IPS DF 4.7 (cell line): Measurements from ENCODE around the gene TOB1.

Experiments
- DNase-seq: peaks from one replicate; pipeline ENCODE4 v3.0.0-alpha.2; 2013; ENCODE audit warnings: low spot score; ENCODE audit errors: extremely low read depth

Gene TOB1

GRCh38 chr17:50832267-50832863, 33.8 kb downstream of the TOB1 start:
- no peak for DNase-seq

- DNase-seq, result no peak
Observed at GRCh38 chr17:50831471-50831928, 34.7 kb downstream of the TOB1 start.

GRCh38 chr17:50830994-50831393, 35.2 kb downstream of the TOB1 start:
- no peak for DNase-seq

DNA sequence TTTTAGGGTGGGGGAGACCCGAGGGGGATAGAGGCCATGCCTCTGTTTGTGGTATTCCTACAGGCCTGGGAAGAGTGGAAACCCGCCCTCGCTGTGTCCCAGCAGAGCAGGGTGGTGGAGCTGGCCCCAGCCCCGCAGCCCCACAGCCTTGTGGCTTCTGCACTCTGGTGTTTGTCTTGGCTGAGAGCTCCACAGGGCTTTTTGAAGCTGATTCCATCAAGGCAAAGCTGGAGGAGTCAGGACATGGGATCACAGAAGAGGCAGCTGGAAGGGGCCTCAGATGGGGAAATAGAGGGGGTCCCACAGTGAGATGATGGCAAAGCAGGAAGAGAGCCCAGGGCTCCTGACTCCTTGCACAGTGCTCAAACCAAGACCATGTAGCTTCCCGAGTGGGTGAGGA, 35.8 kb downstream of the TOB1 start:
- DNase-seq, result no peak

DNA sequence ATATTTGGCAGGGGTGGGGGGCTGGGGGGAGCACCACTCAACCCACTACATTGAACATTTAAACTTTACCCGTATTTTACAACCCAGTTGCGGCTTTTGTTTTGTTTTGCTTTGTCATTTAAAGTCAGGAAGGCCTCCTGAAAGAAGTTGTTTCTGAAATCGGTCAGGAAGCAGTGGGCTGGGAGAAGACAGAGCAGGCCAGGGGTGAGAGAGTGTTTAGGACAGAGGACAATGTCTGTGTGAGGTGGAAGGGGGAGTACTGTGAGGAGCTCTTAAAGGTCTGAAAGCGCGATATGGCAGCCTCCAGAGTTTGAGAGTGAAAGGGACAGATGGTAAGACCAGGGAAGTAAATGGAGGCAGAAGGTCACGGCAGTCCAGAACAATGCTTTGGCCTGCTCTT, 36.8 kb downstream of the TOB1 start:
- DNase-seq, result no peak

- DNase-seq, result no peak
Observed at GRCh38 chr17:50828508-50829170, 37.5 kb downstream of the TOB1 start.

DNA sequence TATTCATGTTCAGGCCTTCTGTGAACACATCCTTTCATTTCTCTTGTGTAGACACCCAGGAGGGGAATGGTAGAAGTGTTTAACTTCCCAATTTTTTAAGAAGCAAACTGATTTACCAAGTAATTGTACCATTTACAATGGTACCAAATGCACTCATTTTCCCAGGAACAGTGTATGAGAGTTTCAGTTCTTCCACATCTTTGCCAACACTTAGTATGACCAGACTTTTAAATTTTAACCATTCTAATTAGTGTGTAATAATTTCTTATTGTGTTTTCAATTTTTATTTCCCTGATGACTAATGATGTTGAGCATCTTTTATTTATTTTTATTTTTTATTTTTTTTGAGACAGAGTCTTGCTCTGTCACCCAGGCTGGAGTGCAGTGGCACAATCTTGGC, 41.0 kb downstream of the TOB1 start:
- DNase-seq, result no peak

- DNase-seq, result no peak
Observed at GRCh38 chr17:50824429-50824828, 41.7 kb downstream of the TOB1 start.

- DNase-seq, result no peak
Observed at GRCh38 chr17:50822550-50822949, 43.6 kb downstream of the TOB1 start.

GRCh38 chr17:50820651-50821050, 45.5 kb downstream of the TOB1 start:
- no peak for DNase-seq

DNA sequence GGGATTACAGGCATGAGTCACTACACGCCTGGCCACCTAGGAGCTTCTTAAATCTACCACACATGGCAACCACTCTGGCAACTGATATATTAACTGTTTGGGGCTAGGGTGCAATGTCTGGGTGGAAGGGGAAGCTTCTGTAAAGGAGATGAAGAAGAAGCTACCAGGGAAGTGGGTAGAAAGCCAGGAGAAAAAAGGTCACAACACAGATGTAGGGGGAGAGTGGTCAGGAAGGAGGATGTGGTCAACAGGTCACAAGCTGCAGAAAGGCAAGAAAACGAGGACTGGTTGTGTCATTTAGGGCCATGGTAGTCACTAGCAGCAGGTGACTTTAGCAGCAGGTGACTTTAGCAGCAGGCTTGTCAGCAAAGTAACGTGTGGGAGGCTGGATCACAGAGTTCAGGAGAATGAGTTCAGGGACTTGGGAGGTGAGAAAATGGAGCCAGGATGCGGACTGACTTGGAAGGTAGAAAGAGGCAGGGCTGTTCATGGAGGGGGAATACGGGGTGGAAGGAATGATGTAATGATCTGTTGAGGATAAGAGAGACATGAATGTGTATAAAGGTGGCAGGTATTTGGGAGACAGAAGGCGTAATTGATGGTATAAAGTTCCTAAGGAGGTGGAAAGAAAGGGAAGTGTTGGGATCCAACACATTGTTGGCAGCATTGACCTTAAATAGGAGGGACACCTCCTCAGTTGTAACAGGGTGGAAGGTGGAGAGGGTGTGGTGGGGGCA, 47.1 kb downstream of the TOB1 start:
- no peak for DNase-seq

GRCh38 chr17:50818261-50818660, 47.9 kb downstream of the TOB1 start:
- no peak for DNase-seq

DNA sequence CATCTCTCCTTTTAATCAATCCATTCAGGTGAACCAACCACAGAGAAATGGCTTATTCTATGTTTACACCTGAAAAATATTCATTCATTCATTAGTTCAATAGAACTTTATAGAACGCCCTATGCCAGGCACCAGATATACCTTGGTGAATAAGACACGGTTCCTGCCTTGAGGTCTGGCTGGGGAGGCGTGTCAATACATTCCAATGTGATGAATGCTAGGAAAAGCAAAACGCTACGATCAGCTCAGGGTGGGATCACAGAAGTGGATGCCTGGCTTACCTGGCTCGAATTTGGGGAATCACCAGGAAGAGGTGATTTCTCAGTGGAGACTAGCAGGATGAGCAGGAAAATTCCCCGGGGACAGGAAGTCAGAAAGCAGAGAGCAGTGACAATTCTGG, 48.3 kb downstream of the TOB1 start:
- DNase-seq, result no peak

- no peak for DNase-seq
Observed at GRCh38 chr17:50816771-50817751, 49.1 kb downstream of the TOB1 start.

- no peak for DNase-seq
Observed at GRCh38 chr17:50816271-50816670, 49.9 kb downstream of the TOB1 start.

- no peak for DNase-seq
Observed at GRCh38 chr17:50815400-50815799, 50.8 kb downstream of the TOB1 start.

DNA sequence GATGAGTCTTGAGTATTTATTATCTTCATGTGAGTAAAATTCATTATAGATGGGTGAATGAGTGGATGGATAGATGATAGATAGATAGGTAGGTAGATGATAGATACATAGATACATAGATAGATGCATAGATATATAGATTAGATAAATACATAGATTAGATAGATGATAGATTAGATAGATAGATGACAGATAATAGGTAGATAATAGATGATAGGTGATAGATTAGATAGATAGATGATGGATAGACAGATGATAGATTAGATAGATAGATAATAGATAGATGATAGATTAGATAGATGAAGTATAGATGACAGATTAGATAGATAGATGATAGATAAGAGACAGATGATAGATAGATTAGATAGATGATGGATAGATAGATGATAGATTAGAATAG, 52.6 kb downstream of the TOB1 start:
- no peak for DNase-seq
